GM20000 (cell line): ENCODE data around the gene CDH13.

Experiments used
- DNase-seq: peaks from one replicate; pipeline ENCODE4 v3.0.0; 2012; ENCODE audit warnings: low spot score
- TF ChIP-seq, protein P1 (sequence below): IDR thresholded peaks from 2 replicates; pipeline ENCODE4 v1.5.1; 2012; ENCODE audit warnings: mild to moderate bottlenecking, control low read depth; ENCODE audit errors: extremely low read depth, missing control alignments

CDH13 gene

DNA sequence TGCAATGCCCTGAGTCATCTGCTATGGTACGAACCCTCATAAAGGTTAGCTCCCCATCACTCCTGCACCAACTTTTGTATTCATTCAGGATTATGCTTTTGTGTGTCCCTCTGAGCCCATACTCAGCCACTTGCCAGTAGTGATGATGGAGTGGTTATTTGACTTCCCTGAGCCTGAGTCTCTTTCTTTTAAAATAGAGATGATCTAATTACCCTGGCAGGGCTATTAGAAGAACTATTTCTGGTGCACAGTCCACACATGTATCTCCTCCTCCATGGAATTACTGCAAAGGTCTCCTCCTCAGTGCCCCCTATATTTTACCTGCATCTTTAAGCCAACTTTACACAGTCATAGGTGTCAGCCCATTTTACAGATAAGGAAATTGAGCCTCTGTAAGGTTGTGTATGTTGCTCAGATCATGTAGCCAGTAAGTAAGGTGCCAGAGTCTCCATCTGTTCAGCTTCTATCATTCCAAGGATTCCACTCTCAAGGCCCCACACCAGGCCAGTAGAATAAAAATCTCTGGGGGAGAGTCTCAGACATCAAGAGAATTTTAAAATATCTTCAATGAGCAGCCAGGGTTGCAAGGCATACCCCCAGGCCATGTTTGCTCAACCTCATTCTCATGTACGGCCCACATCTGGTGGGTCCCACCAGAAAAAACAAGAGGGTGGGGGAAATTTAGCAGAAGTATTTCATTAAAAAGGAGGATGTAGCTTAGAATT is 847.3 kb downstream of the CDH13 start:
- TF ChIP-seq, protein P1, sequence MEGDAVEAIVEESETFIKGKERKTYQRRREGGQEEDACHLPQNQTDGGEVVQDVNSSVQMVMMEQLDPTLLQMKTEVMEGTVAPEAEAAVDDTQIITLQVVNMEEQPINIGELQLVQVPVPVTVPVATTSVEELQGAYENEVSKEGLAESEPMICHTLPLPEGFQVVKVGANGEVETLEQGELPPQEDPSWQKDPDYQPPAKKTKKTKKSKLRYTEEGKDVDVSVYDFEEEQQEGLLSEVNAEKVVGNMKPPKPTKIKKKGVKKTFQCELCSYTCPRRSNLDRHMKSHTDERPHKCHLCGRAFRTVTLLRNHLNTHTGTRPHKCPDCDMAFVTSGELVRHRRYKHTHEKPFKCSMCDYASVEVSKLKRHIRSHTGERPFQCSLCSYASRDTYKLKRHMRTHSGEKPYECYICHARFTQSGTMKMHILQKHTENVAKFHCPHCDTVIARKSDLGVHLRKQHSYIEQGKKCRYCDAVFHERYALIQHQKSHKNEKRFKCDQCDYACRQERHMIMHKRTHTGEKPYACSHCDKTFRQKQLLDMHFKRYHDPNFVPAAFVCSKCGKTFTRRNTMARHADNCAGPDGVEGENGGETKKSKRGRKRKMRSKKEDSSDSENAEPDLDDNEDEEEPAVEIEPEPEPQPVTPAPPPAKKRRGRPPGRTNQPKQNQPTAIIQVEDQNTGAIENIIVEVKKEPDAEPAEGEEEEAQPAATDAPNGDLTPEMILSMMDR, result no peak
- DNase-seq, result no peak

DNA sequence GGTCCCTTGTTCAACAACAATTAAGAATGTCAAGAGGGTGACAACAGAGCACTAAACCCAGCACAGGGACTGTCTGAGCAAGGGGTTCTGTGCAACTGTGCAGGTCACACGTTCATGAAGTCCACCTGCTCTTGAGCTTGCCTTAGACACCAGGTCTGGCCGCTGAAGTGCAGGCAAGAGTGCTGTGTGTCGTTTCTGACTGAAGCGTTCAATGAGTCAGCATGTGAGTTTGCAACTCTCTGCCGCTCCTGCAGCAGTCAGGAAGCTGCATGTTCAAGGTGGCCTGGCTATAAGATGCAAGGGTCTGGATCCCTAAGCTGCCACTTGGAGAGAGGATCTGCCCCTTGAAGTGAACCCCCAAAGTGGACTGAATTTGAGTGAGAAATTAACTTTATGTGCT is 848.3 kb downstream of the CDH13 start:
- TF ChIP-seq, protein P1, result no peak
- no peak for DNase-seq

- TF ChIP-seq, protein P1, result no peak
- DNase-seq, result no peak
Observed at GRCh38 chr16:83481589-83481988, 854.8 kb downstream of the CDH13 start.

- DNase-seq, result no peak
- TF ChIP-seq, protein P1, result no peak
Observed at GRCh38 chr16:83482545-83483162, 855.9 kb downstream of the CDH13 start.

- DNase-seq, result no peak
- TF ChIP-seq, protein P1, result no peak
Observed at GRCh38 chr16:83490073-83490472, 863.3 kb downstream of the CDH13 start.

DNA sequence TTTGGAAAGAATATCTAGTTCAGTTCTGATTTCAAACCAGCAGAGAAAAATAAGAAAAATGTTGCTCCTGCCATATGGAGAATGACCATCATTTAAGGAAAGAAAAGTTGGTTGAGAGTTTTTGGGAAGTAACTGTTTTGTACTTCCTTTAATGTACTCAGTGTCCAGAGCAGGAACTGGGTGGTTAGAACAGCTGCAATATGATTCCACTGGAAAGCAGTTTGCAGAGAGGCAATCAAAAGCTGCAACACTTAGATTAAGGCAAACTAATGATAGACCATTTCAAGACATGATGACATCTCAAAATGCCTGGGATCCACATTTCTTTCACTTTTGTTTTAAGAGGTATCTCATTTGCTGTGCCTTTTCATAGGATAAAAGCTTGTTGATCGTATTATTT is 867.7 kb downstream of the CDH13 start:
- TF ChIP-seq, protein P1, result no peak
- no peak for DNase-seq

GRCh38 chr16:83501481-83501880 is 874.7 kb downstream of the CDH13 start:
- no peak for DNase-seq
- TF ChIP-seq, protein P1, result no peak
